Hematopoietic multipotent progenitor cell treated with erythropoietin and hydrocortisone succinate and interleukin-3 and kit ligand, for 15 days (in vitro differentiated cells): ENCODE measurements around the gene LYSMD2.
"Not testable (repeated sequence)": the region's sequence is repeated elsewhere in the genome, so short reads cannot be mapped to it uniquely, and the experiment has no call there.

Source experiments
- DNase-seq: peaks from one replicate; pipeline ENCODE4 v3.0.0-alpha.2; 2015; ENCODE audit warnings: low spot score

Gene LYSMD2

DNA sequence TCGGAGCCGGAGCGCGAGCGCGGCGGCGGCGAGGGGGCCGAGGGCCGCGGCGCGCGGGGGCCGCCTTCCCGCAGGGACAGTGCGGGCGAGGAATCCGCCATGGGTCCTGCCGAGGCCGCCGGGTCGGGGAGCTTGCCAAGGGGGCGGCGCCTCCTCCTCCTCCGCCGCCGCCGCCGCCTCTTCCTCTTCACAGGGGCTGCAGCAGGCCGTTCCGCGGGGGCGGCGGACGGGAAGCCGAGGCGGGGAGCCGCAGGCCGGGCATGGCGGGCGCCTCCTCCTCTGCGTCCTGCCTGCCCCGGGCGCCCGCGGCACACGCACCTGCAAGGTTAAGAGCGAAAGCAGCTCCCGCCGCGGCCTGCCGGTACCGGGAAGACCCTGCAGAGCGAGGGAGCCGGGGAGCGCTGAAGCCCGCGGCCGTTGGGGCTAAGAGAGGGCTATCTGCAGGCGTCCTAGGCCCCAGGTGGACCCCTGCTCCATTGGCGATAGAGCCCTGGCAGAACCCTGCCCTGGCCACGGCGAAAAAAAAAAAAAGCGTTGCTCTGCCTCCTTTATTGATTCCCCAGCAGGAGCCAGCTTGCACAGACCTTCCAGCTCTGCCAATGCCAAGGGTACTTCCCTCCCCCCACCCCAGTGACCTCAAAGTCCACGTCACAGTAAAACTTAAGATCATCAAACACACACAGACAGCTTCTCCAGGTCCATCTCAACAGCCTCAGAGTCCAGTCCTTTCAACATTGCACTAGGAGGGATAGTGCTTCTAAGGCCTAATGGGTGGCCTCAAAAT, at the start of gene LYSMD2:
TSS of gene LYSMD2 (minus strand) at position 134 of the 784 bp plus-strand sequence. CDS start at position 101, 33 bp downstream.
- DNase-seq, result peak; percentile 54

- DNase-seq, result not testable (repeated sequence)
Measured at GRCh38 chr15:51787130-51787529, 49.7 kb upstream of the LYSMD2 start.

DNA sequence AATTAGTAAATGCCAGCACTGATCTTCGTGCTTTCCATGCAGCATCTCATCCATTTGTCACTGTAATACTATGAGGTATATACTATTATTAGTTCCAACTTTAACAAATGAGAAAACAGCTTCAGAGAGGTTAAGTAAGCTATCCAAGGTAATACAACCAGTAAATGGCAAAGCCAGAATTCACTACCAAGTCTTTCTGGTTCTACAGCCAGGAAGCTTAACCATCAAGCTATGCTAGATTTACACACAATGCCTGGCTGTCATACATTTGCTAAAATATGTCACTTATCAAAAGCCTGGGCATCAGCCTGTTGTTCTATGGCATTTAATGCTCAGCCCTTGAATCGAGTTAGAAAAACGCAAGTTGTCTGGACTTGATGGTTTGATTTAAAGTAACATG, 46.5 kb upstream of the LYSMD2 start:
- DNase-seq, result no peak

- DNase-seq, result peak; percentile 16
Measured at GRCh38 chr15:51782357-51782896, 45.0 kb upstream of the LYSMD2 start.

- DNase-seq, result no peak
Measured at GRCh38 chr15:51781506-51781905, 44.1 kb upstream of the LYSMD2 start.

GRCh38 chr15:51780636-51781035, 43.2 kb upstream of the LYSMD2 start:
- no peak for DNase-seq

GRCh38 chr15:51776952-51777569, 39.6 kb upstream of the LYSMD2 start:
- peak; percentile 73 for DNase-seq

GRCh38 chr15:51775967-51776816, 38.7 kb upstream of the LYSMD2 start:
- DNase-seq, result peak; percentile 53

- DNase-seq, result peak; percentile 14
Measured at GRCh38 chr15:51774916-51775315, 37.5 kb upstream of the LYSMD2 start.

- no peak for DNase-seq
Measured at GRCh38 chr15:51771773-51772172, 34.3 kb upstream of the LYSMD2 start.

GRCh38 chr15:51770902-51771301, 33.4 kb upstream of the LYSMD2 start:
- DNase-seq, result no peak

DNA sequence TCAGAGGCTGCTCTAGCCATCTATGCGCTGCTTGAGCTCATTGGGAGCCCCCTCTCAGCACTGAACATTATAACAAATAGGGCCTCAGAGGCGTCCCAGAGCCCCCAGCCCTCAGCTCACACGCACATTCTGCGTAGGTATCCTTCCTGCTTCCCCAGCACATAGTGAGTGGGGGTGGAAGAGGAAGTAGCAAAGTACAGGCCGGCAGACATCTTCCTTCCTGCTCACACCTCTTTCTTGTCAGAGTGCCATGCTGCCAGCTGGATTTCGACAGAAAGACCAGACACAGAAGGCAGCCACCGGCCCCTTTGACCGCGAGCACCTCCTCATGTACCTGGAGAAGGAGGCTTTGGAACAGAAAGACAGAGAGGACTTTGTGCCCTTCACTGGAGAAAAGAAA, 30.6 kb upstream of the LYSMD2 start:
- no peak for DNase-seq

- no peak for DNase-seq
Measured at GRCh38 chr15:51766341-51766740, 28.9 kb upstream of the LYSMD2 start.

DNA sequence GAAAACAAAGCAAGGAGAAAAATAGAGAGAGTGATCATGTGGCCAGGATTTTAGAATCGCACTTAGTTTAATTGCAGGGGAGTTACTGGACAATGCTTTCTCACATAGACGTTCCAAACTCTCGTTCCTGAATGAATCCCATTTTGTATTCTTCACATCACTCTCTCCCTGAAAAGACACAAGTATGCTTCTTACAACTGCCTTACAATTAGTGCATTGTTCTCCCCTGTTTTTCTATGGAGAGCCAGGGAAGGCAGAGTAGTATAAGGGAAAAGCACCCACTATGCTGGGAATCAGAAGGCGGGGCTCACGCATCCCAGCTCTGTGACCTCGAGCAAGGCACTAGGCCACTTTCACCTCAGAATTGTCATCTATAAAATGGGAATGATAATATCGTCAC, 28.3 kb upstream of the LYSMD2 start:
- no peak for DNase-seq

GRCh38 chr15:51760805-51761204, 23.4 kb upstream of the LYSMD2 start:
- no peak for DNase-seq

GRCh38 chr15:51759557-51760070, 22.2 kb upstream of the LYSMD2 start:
- DNase-seq, result no peak

GRCh38 chr15:51758645-51759044, 21.2 kb upstream of the LYSMD2 start:
- no peak for DNase-seq

DNA sequence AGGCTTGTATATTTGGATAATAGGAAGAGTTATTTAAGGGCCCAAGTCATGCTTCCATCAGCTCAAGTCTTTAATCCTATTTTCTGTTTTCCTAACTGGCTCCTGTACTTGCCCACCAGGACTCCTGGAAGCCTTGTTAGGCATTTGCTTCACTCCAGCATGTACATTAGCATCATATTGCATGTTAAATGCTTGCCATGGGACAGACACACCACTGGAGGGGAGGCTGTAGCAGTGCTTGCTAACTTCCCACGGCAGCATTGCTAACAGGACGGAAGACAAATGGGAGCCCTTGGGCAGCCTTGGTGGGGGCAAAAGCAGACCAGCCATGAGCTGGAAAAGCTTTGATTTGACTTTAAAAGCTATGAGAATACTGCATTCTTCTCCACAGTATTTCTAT, 20.0 kb upstream of the LYSMD2 start:
- no peak for DNase-seq

GRCh38 chr15:51756482-51756881, 19.0 kb upstream of the LYSMD2 start:
- no peak for DNase-seq

GRCh38 chr15:51755790-51756189, 18.3 kb upstream of the LYSMD2 start:
- DNase-seq, result no peak

- no peak for DNase-seq
Measured at GRCh38 chr15:51754267-51754666, 16.8 kb upstream of the LYSMD2 start.

- no peak for DNase-seq
Measured at GRCh38 chr15:51752888-51753287, 15.4 kb upstream of the LYSMD2 start.
